Measurements from ENCODE around the gene RNF212. TPM values are rescaled to one million over a fixed set of nuclear protein-coding genes. Genes with fewer than 3 reads are reported as not detected.

The RNF212 gene
- total and polyA plus RNA-seq, 2 experiments from 2014 or later, result 17.0 to 20.6 TPM

DNA sequence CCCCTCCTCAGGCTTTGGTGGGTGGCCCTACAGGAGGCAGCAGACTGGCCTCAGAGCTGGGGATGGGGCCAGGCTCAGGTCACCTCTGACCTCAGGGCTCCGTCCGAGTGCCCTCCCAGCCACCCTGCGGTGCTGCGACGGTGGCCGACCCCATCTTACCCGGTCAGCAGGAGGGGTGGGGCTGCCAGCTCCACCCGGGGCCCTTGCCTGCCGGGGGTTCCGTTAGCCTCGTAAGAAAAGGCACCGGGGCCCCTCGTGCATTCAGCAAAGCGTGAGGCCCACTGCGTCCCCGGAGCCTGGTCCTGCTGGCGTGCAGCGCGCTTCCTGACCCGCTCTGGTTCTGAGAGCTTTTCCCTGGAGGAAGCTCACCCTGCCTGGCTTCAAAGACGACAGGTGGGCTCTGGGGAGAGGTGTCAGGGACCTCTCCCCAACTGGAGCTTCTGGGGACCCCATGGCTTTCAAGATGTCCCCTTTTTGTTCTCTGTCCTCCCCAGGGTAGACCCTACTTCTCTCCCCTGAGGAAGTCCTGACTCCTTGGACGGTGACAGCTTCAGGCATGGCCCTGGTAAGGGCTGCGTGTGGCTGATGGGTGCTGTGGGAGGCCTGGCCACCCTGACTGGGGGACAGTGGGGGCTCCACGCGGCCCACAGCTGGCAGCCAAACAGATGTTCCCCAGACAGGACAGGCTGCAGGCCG lies 86.0 kb downstream of the RNF212 start (continued):
- no peak for TF ChIP-seq JUNB (IDR thresholded peaks at IDR 0.05; ENCODE audit: unreplicated experiment)
- no peak for TF ChIP-seq ZNF331 (CRISPR knock-in tag; IDR thresholded peaks at IDR 0.05; ENCODE audit: low read depth)
- TF ChIP-seq, protein P1, sequence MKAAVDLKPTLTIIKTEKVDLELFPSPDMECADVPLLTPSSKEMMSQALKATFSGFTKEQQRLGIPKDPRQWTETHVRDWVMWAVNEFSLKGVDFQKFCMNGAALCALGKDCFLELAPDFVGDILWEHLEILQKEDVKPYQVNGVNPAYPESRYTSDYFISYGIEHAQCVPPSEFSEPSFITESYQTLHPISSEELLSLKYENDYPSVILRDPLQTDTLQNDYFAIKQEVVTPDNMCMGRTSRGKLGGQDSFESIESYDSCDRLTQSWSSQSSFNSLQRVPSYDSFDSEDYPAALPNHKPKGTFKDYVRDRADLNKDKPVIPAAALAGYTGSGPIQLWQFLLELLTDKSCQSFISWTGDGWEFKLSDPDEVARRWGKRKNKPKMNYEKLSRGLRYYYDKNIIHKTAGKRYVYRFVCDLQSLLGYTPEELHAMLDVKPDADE (IDR thresholded peaks at IDR 0.05), result no peak
- no peak for TF ChIP-seq CREB1 (CRISPR knock-in tag; IDR thresholded peaks at IDR 0.05; ENCODE audit: low read depth)
- TF ChIP-seq POLR2AphosphoS5 (IDR thresholded peaks at IDR 0.05; ENCODE audit: low read depth), result no peak

DNA sequence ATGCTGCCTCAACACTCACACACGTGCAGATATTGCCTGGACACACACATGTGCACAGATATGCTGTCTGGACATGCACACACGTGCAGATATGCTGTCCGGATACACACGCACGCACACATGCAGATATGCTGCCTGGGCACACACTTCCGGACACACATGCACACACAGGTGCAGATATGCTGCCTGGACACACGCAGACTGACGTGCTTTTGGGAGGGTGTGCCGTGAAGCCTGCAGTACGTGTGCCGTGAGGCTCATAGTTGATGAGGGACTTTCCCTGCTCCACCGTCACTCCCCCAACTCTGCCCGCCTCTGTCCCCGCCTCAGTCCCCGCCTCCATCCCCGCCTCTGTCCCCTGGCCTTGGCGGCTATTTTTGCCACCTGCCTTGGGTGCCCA lies 87.2 kb downstream of the RNF212 start:
- Mint-ChIP-seq H3K9me3 (no peaks in the 10 kb centered on the region; the same call in 2 of the 3 replicates), H3K27me3 (ENCODE audit: insufficient read depth, low read depth, poor library complexity) (peaks cover 8% of the 10 kb centered on the region), H3K4me3 (no peak overlapping the region), H3K36me3 (ENCODE audit: low read depth) (peaks cover 13% of the 10 kb centered on the region), H3K4me1 (peaks cover 4% of the 10 kb centered on the region; the same call in 1 of the 3 replicates), H3K27ac (no peak overlapping the region; the same call in 1 of the 2 replicates)
- Histone ChIP-seq H3K27me3 (ENCODE audit: insufficient read depth) (no peaks in the 10 kb centered on the region), H4K20me1 (replicated peaks; ENCODE audit: insufficient read depth) (no peaks in the 10 kb centered on the region; the same call in 1 of the 2 replicates), H3K27ac (ENCODE audit: low read depth) (no peak overlapping the region), H3F3A (replicated peaks; ENCODE audit: low read depth) (no peaks in the 10 kb centered on the region), H3K4me1 (ENCODE audit: insufficient read depth) (no peaks in the 10 kb centered on the region), H2AFZ (no peak overlapping the region), H3K79me2 (replicated peaks; ENCODE audit: insufficient read depth) (no peaks in the 10 kb centered on the region), H3K9me2 (ENCODE audit: insufficient read depth) (no peaks in the 10 kb centered on the region), H3K4me3 (no peak overlapping the region), H3K36me3 (ENCODE audit: insufficient read depth) (no peaks in the 10 kb centered on the region; the same call in 1 of the 2 replicates), H3K4me2 (no peak overlapping the region)
- ATAC-seq (peak; percentile 30), DNase-seq (ENCODE audit: low spot score) (no peak)
- TF ChIP-seq ZNF114 (CRISPR knock-in tag; IDR thresholded peaks at IDR 0.05) (no peak), EZH2 (IDR thresholded peaks at IDR 0.05; ENCODE audit: low read depth, unreplicated experiment) (no peak), JUNB (IDR thresholded peaks at IDR 0.05; ENCODE audit: unreplicated experiment) (no peak), NANOG (IDR thresholded peaks at IDR 0.05; ENCODE audit: borderline replicate concordance) (no peak), POLR2AphosphoS5 (IDR thresholded peaks at IDR 0.05; ENCODE audit: low read depth) (no peak), EZH2phosphoT487 (IDR thresholded peaks at IDR 0.05; ENCODE audit: unreplicated experiment) (no peak), ZNF331 (CRISPR knock-in tag; IDR thresholded peaks at IDR 0.05; ENCODE audit: low read depth) (no peak), CREB1 (CRISPR knock-in tag; IDR thresholded peaks at IDR 0.05; ENCODE audit: low read depth) (no peak), STAT1 (IDR thresholded peaks at IDR 0.05; ENCODE audit: unreplicated experiment) (no peak)
- TF ChIP-seq, protein P2, sequence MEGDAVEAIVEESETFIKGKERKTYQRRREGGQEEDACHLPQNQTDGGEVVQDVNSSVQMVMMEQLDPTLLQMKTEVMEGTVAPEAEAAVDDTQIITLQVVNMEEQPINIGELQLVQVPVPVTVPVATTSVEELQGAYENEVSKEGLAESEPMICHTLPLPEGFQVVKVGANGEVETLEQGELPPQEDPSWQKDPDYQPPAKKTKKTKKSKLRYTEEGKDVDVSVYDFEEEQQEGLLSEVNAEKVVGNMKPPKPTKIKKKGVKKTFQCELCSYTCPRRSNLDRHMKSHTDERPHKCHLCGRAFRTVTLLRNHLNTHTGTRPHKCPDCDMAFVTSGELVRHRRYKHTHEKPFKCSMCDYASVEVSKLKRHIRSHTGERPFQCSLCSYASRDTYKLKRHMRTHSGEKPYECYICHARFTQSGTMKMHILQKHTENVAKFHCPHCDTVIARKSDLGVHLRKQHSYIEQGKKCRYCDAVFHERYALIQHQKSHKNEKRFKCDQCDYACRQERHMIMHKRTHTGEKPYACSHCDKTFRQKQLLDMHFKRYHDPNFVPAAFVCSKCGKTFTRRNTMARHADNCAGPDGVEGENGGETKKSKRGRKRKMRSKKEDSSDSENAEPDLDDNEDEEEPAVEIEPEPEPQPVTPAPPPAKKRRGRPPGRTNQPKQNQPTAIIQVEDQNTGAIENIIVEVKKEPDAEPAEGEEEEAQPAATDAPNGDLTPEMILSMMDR (conservative IDR thresholded peaks at IDR 0.05; ENCODE audit: low read depth in 2 of 2), result no peak
- TF ChIP-seq, protein P3, sequence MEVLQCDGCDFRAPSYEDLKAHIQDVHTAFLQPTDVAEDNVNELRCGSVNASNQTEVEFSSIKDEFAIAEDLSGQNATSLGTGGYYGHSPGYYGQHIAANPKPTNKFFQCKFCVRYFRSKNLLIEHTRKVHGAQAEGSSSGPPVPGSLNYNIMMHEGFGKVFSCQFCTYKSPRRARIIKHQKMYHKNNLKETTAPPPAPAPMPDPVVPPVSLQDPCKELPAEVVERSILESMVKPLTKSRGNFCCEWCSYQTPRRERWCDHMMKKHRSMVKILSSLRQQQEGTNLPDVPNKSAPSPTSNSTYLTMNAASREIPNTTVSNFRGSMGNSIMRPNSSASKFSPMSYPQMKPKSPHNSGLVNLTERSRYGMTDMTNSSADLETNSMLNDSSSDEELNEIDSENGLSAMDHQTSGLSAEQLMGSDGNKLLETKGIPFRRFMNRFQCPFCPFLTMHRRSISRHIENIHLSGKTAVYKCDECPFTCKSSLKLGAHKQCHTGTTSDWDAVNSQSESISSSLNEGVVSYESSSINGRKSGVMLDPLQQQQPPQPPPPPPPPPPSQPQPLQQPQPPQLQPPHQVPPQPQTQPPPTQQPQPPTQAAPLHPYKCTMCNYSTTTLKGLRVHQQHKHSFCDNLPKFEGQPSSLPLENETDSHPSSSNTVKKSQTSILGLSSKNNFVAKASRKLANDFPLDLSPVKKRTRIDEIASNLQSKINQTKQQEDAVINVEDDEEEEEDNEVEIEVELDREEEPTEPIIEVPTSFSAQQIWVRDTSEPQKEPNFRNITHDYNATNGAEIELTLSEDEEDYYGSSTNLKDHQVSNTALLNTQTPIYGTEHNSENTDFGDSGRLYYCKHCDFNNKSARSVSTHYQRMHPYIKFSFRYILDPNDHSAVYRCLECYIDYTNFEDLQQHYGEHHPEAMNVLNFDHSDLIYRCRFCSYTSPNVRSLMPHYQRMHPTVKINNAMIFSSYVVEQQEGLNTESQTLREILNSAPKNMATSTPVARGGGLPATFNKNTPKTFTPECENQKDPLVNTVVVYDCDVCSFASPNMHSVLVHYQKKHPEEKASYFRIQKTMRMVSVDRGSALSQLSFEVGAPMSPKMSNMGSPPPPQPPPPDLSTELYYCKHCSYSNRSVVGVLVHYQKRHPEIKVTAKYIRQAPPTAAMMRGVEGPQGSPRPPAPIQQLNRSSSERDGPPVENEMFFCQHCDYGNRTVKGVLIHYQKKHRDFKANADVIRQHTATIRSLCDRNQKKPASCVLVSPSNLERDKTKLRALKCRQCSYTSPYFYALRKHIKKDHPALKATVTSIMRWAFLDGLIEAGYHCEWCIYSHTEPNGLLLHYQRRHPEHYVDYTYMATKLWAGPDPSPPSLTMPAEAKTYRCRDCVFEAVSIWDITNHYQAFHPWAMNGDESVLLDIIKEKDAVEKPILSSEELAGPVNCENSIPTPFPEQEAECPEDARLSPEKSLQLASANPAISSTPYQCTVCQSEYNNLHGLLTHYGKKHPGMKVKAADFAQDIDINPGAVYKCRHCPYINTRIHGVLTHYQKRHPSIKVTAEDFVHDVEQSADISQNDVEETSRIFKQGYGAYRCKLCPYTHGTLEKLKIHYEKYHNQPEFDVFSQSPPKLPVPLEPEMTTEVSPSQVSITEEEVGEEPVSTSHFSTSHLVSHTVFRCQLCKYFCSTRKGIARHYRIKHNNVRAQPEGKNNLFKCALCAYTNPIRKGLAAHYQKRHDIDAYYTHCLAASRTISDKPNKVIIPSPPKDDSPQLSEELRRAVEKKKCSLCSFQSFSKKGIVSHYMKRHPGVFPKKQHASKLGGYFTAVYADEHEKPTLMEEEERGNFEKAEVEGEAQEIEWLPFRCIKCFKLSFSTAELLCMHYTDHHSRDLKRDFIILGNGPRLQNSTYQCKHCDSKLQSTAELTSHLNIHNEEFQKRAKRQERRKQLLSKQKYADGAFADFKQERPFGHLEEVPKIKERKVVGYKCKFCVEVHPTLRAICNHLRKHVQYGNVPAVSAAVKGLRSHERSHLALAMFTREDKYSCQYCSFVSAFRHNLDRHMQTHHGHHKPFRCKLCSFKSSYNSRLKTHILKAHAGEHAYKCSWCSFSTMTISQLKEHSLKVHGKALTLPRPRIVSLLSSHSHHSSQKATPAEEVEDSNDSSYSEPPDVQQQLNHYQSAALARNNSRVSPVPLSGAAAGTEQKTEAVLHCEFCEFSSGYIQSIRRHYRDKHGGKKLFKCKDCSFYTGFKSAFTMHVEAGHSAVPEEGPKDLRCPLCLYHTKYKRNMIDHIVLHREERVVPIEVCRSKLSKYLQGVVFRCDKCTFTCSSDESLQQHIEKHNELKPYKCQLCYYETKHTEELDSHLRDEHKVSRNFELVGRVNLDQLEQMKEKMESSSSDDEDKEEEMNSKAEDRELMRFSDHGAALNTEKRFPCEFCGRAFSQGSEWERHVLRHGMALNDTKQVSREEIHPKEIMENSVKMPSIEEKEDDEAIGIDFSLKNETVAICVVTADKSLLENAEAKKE (CRISPR knock-in tag; IDR thresholded peaks at IDR 0.05), result no peak
- TF ChIP-seq, protein P1 (IDR thresholded peaks at IDR 0.05), result no peak

All from GM23338 (cell line).